ENCODE results near the gene CUL5. TPM values are rescaled to one million over a fixed set of nuclear protein-coding genes. Genes with fewer than 3 reads are reported as not detected.

Gene CUL5
- total RNA-seq, 1 donor from 2014 or later, result 6.0 TPM

GRCh38 chr11:107998761-107999160, 9.9 kb upstream of the CUL5 start:
- H3K27ac ChIP-seq, result no peak overlapping the region
- no peaks in the 10 kb centered on the region for H3K4me1 ChIP-seq
- no peaks in the 10 kb centered on the region for H3K36me3 ChIP-seq
- no peaks in the 10 kb centered on the region for H3K9me3 ChIP-seq
- TF ChIP-seq, protein P1, sequence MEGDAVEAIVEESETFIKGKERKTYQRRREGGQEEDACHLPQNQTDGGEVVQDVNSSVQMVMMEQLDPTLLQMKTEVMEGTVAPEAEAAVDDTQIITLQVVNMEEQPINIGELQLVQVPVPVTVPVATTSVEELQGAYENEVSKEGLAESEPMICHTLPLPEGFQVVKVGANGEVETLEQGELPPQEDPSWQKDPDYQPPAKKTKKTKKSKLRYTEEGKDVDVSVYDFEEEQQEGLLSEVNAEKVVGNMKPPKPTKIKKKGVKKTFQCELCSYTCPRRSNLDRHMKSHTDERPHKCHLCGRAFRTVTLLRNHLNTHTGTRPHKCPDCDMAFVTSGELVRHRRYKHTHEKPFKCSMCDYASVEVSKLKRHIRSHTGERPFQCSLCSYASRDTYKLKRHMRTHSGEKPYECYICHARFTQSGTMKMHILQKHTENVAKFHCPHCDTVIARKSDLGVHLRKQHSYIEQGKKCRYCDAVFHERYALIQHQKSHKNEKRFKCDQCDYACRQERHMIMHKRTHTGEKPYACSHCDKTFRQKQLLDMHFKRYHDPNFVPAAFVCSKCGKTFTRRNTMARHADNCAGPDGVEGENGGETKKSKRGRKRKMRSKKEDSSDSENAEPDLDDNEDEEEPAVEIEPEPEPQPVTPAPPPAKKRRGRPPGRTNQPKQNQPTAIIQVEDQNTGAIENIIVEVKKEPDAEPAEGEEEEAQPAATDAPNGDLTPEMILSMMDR (IDR thresholded peaks at IDR 0.05), result no peak
- DNase-seq (ENCODE audit: low spot score in 2 of 2), result no peak
- intact Hi-C loops (cut with DNase I), result no loop called here
- H3K27me3 ChIP-seq, result no peaks in the 10 kb centered on the region
- no peak overlapping the region for H3K4me3 ChIP-seq

DNA sequence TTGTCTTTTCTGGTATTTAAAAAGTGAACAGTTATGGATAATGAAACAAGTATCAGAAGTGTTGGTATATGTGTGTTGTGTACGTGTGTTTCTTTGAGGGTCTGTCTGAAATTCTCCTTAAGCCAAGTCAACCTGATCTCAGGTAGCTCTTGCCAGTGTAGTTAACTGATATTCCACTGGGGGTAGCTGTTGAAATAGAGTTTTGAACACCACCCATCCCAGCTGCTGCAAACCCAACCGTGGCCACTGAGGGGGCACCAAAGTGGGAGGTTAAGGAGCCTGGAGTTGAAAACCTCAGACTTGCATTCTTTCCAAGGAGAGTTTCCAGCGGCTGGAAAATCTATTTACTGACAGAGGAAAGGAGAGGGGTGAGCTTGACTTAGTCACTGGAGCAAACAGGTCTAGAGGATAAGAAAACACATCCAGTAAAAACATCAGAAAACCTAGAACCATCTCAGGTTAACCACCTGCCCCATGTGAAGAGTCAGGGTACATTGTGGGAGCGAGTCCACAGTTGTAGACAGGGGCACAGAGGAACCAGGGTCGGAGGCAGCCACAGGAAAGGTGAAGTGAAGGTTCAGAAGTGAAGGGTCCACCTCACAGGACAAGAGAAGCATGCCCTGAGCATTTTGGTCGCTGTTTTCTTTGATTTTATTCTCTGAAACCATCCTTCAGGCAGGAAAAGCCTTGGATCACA, 8.8 kb upstream of the CUL5 start:
- Histone ChIP-seq H3K36me3 (no peaks in the 10 kb centered on the region), H3K4me3 (no peak overlapping the region), H3K9me3 (no peaks in the 10 kb centered on the region), H3K27me3 (no peaks in the 10 kb centered on the region), H3K27ac (no peak overlapping the region), H3K4me1 (no peaks in the 10 kb centered on the region)
- intact Hi-C loops (cut with DNase I), result loop anchor here (10.0 kb wide), 1 partner anchor 665 kb away; the partner anchor contains the start of gene DDX10
- no peak for DNase-seq (ENCODE audit: low spot score in 2 of 2)
- TF ChIP-seq, protein P1 (IDR thresholded peaks at IDR 0.05), result no peak

GRCh38 chr11:108002476-108002875, 6.2 kb upstream of the CUL5 start:
- Histone ChIP-seq H3K27me3 (no peaks in the 10 kb centered on the region), H3K4me3 (no peak overlapping the region), H3K36me3 (no peaks in the 10 kb centered on the region), H3K4me1 (no peaks in the 10 kb centered on the region), H3K27ac (no peak overlapping the region), H3K9me3 (no peaks in the 10 kb centered on the region)
- intact Hi-C loops (cut with DNase I), result loop anchor here (10.0 kb wide), 1 partner anchor 662 kb away; the partner anchor contains the start of gene DDX10
- DNase-seq (ENCODE audit: low spot score in 2 of 2), result no peak
- TF ChIP-seq, protein P1 (IDR thresholded peaks at IDR 0.05), result no peak

DNA sequence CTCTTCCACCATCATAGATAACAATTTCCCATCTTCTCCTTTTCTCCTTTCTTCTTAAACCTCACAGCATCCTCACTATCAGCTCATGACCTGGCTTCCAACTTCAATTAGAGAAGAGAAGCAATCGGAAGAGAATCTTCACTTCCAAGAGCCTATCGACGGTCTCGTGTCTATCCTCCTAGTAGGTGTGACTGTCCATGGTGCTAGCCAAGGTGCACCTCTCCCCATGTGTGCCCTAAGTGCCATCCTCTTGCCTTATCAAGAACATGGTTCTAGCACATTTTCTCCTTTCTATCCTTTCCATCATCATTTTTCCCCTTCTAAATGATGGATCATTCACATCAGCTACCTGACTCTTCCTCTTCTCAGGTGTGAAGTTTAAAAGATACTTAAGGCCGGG, 5.1 kb upstream of the CUL5 start:
- intact Hi-C loops (cut with DNase I), result loop anchor here (10.0 kb wide), 1 partner anchor 661 kb away; the partner anchor contains the start of gene DDX10
- Histone ChIP-seq H3K27ac (no peak overlapping the region), H3K36me3 (no peaks in the 10 kb centered on the region), H3K9me3 (no peaks in the 10 kb centered on the region), H3K4me1 (no peaks in the 10 kb centered on the region), H3K4me3 (no peak overlapping the region), H3K27me3 (no peaks in the 10 kb centered on the region)
- TF ChIP-seq, protein P1 (IDR thresholded peaks at IDR 0.05), result no peak
- no peak for DNase-seq (ENCODE audit: low spot score in 2 of 2)

- intact Hi-C loops (cut with DNase I), result loop anchor here (1.0 to 10.0 kb wide), 7 partner anchors 113 to 657 kb away; partner anchors contain the start of genes ACAT1, ATM, C11orf65 and DDX10
- DNase-seq (ENCODE audit: low spot score in 2 of 2), result no peak
- H3K27me3 ChIP-seq, result no peaks in the 10 kb centered on the region
- H3K4me3 ChIP-seq, result no peak overlapping the region
- H3K36me3 ChIP-seq, result no peaks in the 10 kb centered on the region
- no peak overlapping the region for H3K27ac ChIP-seq
- H3K4me1 ChIP-seq, result peaks cover 4 to 10% of the 10 kb centered on the region in 2 donors
- H3K9me3 ChIP-seq, result no peaks in the 10 kb centered on the region
- TF ChIP-seq, protein P1 (IDR thresholded peaks at IDR 0.05), result no peak
These were observed 879 bp upstream of the CUL5 start for GRCh38 chr11:108007819-108008218.

All from ascending aorta (tissue), 2 donors.